ENCODE data around the gene LRIT2.

The LRIT2 gene

GRCh38 chr10:84205049-84205852, 20.1 kb downstream of the LRIT2 start:
- DNase-seq (ENCODE audit: low spot score), result no peak

DNA sequence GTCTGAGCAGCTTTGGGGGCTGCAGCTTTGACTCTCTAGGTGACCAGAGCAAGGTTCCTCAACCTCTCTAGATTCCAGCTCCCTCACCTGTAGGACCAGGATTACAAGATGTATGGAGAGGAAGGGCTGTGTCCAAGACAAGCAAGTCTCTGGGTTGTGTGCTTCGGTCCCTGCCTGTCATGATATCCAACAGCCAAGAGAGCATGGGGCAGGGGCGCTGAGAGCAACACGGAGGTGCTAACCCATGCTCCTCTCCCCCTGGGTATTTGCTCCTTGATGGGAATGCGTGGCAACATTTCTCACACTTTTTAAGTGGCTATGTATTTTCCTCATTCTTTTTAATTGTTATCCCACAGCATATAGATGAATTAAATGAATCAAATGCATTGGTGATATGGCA, 20.7 kb downstream of the LRIT2 start:
- DNase-seq (ENCODE audit: low spot score), result no peak

- no peak for DNase-seq (ENCODE audit: low spot score)
Measured at GRCh38 chr10:84204122-84204521, 21.2 kb downstream of the LRIT2 start.

GRCh38 chr10:84202349-84202748, 23.0 kb downstream of the LRIT2 start:
- DNase-seq (ENCODE audit: low spot score), result no peak

GRCh38 chr10:84201682-84202081, 23.7 kb downstream of the LRIT2 start:
- DNase-seq (ENCODE audit: low spot score), result no peak

DNA sequence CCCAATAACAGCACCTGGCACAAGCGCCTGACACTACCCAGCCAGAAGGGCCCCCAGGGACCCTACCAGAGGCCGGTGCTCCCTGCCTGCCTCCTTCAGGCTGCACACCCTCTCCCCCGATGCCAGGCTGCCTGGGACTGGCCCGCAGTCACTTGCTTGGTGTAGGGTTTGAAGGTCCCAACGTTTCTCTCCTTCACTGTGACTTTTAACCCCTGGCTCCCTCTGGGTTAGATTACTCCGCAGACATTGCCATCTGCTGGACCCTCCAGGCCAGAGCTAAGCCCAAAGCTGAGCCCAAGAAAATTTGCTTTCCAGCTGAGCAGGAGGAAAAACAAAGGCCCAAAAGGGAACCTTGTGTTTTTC, 24.1 kb downstream of the LRIT2 start:
- no peak for DNase-seq (ENCODE audit: low spot score)

DNA sequence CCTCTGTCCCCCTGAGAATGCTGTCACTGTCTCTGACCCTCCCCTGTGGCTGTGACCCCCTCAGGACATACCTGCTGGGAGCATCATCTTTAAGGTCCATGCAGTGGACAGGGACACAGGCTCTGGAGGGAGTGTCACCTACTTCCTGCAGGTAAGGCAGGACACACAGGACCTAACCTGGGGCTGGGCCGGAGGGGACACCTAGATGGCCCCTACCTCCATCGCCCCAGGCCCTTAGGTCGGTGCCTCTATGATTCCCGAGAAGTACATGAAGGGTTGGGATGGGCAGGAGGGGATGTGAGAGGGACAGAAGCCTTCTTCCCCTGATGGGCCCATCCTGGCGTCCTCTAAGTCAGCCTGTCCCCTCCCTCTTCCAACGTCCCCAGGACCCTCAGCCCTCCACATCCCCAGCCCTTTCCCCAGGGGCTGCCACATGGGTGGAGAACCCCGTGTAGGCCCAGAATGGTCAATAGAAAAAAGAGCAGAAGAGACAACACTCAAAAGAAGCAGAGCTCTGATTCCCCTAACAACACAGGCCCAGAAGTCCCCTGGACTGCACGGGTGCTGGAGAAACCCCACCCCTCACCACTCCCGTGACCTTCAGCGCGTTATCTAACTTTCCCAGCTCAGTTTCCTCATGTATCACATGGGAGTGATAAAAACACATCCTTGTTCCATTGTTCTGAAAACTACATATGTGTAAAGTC, 24.7 kb downstream of the LRIT2 start:
- DNase-seq (ENCODE audit: low spot score), result no peak

DNA sequence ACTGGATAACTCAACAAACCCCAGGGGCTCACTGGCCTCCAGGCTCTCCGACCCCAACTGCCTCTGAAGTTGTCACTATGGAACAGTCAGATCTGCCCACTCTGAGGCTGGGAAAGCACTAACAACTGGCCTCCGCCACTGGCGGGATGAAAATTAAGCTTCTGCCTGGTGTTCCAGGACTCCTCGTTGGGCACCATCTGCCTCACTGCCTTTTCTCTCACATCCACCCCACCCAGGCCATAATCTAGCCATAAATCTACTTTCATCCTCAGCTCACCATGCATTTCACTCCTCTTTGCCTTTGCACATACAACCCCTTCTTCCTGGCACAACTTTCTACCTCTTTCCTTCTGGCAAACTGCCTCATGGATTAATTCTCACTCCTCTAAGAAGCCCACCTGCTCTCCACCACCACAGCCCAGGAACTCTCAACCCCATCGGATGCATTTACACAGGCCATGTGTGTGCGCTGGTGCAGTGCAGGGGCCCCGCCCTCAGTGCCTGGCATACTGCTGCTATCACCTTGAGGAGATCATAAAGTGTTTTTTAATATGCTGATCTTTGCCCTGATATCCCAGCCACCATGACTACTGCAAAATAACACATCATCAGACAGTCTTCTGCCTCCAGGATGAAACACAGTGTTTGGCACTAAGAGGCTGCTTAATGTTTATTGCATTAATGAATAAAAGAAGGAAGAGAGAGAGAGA, 27.0 kb downstream of the LRIT2 start:
- DNase-seq (ENCODE audit: low spot score), result no peak

DNA sequence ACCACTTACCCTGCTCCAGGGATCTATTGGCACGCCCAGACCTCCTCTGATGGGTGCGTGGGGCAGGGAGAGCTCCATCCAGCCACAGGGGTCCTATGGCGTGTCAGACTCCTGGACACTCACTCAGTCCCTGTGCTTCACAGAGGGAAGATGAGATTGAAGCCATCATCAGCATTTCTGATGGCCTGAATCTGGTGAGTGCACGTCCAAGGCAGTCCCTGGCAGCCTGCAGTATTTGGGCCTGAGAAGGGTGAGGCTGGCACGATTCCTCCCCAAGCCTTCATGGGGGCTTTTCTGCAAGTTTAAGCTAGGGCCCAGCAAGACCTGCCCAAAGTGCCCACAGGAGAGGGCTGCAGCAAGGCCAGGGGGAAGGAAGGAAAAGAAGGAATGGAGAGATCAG, 27.7 kb downstream of the LRIT2 start:
- no peak for DNase-seq (ENCODE audit: low spot score)

GRCh38 chr10:84196941-84197340, 28.4 kb downstream of the LRIT2 start:
- no peak for DNase-seq (ENCODE audit: low spot score)

GRCh38 chr10:84196083-84196482, 29.3 kb downstream of the LRIT2 start:
- no peak for DNase-seq (ENCODE audit: low spot score)

GRCh38 chr10:84195044-84195830, 30.1 kb downstream of the LRIT2 start:
- DNase-seq (ENCODE audit: low spot score), result no peak

- DNase-seq (ENCODE audit: low spot score), result no peak
Measured at GRCh38 chr10:84194424-84195043, 30.8 kb downstream of the LRIT2 start, which contains the start of gene CDHR1. CDHR1 (plus strand) TSS chr10:84194537; CDS start chr10:84194761, 224 bp downstream.

DNA sequence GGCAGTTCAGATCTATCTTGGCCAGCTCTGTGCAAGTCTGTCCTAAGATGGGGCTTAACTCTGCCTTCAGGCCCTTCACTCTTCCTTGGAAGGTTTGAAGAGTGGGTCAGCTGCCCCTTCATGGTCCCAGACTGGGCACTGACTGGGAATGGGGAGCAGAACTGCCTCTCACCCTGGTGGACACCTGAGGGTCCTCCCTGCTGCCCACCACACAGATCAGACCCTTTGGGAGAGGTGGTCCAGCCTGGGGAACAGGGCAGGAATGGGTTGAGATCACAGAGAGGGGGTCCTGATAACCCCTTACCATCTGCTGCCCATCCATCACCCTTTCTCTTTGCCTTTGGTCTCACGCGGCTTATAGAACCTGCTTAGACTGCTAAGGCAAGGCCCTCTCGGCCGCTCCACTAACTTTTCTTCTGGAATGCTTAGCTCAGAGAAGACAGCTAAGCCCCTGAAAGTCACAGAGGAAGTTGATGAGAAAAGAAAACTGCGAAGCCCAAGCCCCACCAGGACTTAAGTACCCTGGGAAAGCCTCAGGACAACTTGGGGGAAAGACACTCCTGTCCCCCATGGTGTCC, 31.4 kb downstream of the LRIT2 start:
- DNase-seq (ENCODE audit: low spot score), result no peak

DNA sequence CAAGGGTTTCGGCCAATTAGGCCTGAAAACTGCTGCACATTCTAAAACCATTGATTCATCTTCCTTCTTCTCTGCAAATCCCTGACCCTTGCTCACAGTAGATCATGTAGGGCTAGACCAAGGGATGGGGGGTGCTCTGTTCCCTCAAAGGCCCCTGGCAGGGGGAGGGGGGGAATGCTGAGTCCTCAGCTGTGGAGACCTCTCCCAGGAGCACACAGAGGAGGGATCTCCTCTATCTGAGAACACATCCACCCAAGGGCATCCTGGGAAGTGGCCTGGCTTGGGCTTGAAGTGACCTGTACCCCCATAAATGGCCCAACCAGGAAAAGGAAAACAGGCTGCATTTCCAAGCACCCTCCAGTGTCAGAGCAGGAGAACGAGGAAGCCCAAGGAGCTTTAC, 32.0 kb downstream of the LRIT2 start:
- DNase-seq (ENCODE audit: low spot score), result no peak

GRCh38 chr10:84191106-84191505, 34.2 kb downstream of the LRIT2 start:
- DNase-seq (ENCODE audit: low spot score), result no peak

DNA sequence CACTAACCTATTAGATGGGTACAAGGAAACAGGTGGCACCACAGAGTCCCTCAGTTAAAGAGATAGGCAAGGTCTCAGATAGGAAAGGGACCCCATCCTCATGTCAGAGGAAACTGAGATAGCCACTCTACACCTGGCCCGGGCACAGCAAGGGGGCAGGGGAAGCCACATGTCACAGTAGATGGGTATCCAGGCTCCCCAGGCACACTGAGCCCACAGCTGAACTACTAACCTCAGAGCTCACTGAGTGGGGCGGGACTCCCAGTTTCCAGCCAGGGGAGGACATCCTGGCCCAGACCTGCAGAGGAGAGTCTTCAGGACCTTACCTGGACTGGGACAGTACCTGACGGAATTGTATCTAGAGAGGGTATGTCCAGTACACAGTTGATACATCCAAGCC, 34.7 kb downstream of the LRIT2 start:
- DNase-seq (ENCODE audit: low spot score), result no peak

DNA sequence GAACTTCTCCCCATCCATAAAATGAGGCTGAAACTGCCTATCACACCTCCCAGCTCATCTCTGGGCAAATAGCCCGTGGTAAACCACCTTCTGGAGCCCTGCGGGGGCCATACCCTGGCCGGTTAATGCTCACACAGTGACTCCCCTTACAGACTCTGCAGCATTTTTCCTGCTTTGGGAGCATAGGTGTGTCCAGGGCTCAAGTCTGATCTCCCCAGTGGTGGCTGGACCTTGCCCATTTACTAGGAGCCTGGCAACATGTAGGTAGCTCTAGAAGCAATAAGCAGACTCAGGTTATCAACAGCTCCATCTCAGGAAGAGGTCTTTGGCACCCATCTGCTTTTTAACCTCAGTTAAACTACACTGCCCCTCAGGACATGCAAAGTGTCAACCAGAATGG, 36.5 kb downstream of the LRIT2 start:
- no peak for DNase-seq (ENCODE audit: low spot score)

DNA sequence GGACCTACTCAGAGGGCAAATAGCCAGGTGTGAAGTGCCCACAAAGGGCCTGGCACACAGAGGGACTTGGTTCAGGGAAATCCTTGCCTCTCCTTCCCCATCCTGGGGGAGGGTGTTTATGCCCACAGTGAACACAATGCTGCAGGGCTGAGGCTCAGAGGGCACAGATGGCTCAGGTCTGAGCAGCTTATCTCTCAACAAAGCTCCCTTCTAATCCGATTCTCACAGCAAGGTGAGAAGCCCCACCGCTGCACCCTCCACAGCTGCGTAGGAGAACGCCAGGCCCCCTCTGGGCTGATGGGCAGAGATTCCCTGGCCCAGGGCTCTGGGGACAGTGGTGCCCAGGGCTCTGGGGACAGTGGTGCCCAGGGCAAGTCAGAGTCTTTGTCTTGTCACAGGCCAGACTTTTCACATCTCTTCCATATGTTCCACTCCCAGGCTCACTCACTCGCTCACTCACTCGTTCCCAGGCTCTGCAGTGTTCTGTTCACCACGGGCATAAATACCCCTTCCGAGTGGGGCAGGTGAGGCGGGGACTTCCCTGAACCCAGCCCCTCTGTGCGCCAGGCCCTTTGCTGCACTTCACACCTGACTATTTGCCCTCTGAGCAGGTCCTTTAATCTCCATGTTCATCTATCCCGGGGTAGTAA, 39.7 kb downstream of the LRIT2 start:
- DNase-seq (ENCODE audit: low spot score), result no peak

DNA sequence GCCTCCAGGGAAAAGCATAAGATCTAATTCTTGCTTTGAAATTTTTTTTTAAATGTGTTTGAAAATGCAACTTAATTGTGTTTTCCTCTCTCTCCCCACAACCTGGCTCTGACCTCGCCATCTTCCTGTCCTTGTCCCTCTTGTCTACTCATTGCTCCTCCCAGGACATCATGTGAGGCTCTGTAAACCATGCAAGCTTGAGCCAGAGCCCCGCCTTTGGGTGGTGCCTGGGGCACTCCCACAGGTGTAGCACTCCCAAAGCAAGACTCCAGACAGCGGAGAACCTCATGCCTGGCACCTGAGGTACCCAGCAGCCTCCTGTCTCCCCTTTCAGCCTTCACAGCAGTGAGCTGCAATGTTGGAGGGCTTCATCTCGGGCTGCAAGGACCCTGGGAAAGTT, 40.8 kb downstream of the LRIT2 start:
- no peak for DNase-seq (ENCODE audit: low spot score)

DNA sequence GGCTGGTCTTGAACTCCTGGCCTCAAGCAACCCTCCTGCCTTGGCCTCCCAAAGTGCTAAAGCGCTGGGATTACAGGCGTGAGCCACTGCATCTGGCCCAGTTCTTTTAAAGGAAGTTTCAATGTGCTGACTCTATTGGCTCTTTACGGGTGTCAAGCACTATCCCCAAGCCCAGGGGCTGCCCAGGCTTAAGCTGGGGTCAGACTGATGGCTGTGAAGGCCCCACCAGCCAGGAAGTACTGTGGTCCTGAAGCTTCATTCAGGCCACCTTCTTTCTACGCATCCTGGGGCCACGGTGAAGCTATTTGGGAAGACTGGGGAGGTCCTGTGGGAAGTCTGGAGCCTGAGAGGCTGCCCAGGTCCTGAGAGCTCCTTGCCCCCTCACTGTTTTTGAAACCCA, 43.7 kb downstream of the LRIT2 start:
- no peak for DNase-seq (ENCODE audit: low spot score)
